ENCODE data around the gene CHTOP. TPM values are rescaled to one million over a fixed set of nuclear protein-coding genes. Genes with fewer than 3 reads are reported as not detected.
"Not testable (repeated sequence)": the region's sequence is repeated elsewhere in the genome, so short reads cannot be mapped to it uniquely, and the experiment has no call there.

CHTOP gene, protein sequence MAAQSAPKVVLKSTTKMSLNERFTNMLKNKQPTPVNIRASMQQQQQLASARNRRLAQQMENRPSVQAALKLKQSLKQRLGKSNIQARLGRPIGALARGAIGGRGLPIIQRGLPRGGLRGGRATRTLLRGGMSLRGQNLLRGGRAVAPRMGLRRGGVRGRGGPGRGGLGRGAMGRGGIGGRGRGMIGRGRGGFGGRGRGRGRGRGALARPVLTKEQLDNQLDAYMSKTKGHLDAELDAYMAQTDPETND
- total RNA-seq: 20.7 and 23.1 TPM in 2 replicates

DNA sequence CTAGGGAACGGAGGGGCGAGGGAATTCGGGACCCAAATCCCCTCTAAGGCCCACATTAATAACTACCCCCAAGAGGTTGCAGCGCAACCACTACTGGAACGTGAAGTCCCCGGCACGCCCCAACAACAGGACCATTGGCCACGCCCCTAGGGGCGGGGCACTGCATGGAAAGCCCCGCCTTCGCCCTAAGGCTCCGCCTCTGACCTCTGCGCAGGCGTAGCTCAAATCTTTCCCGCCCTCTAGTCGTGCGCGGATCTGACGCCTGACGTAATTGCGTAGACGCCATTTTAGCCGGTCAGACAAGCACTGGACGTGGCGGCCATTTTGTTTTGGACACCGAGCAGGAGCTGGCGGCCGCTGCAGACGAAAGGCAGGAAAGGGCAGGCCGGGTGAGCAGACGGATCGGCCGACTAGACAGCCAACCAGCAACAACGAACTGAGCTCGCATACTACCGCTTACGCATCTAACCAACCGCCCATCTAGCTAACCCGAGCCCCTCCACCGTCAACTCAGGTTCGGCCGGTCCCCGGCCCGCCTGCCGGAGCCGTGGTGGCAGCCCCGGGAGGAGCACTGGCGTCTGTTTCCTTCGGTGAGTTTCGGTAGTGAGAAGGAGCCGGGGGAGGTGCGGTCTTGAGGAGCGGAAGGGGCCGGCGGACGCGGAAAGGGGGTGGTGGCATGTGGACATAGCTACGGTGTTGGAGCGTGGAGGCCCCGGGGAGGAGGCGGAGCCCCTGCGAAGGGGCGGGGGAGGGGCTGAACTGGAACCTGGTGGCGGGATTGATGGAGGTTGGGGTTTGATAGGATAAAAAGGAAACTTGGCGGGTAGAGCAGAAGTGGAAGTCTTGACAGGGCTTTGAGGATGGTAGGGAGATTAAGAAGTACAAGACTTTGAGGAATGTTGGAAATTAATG, at the start of gene CHTOP:
CHTOP (plus strand) TSS at position 313 of the 912 bp plus-strand sequence. CDS start 2,523 bp downstream, outside the sequence.
- peak; percentile 99 for DNase-seq (ENCODE audit: low read depth in 2 of 2)

- DNase-seq (ENCODE audit: low read depth in 2 of 2): no peak
These were observed 48.9 kb upstream of the CHTOP start for GRCh38 chr1:153585006-153585405.

DNA sequence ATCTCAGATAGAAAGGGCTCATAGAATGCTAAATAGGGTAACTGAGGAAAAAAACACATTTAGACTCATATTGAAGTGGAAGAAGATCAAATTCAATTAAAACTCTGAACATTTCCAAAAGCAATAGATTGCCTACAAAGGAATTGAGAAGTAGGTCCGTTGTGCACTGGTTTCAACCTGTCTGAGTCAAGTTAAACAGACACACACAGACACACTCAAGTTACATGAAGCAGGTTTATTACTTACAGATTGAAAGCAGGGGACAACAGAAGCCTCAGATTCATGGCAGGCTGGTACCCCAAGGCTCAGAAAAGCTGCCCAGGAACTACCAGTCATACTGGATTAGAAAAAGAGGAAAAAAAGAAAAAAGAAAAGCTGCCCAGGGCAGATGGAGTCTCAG, 47.5 kb upstream of the CHTOP start:
- no peak for DNase-seq (ENCODE audit: low read depth in 2 of 2)

- DNase-seq (ENCODE audit: low read depth in 2 of 2): peak in 1 of 2 donors; percentile 18
These were observed 46.6 kb upstream of the CHTOP start for GRCh38 chr1:153587314-153587713.

DNA sequence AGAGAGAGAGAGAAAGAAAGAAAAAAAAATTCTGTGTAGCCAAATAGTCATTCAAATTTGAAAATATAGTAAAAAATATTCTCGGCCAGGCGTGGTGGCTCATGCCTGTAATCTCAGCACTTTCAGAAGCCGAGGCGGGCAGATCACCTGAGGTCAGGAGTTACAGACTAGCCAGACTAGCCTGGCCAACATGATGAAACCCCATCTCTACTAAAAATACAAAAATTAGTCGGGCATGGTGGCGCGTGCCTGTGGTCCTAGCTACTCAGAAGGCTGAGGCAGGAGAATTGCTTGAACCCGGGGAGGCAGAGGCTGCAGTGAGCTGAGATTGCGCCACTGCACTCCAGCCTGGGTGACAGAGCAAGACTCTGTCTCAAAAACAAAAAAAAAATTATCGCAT, 45.8 kb upstream of the CHTOP start:
- not testable (repeated sequence) for DNase-seq (ENCODE audit: low read depth in 2 of 2)

DNA sequence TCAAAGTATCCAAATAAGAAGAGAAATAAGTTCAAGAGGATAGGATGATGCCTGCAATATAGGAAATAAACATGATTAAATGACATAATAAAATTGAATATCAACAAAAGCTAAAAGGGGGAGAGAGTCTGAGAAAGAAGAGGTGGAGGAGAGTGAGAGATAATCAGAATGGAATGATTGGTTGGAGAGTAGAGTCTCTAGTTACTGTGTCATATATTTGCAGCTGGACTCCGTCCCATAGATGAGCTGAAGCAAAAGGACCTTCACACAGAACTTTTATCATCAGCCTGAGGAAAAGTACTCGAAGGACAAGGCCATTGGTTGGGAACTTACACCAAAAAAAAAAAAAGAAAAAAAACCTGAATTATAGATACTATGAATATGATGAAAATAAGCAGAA, 45.4 kb upstream of the CHTOP start:
- DNase-seq (ENCODE audit: low read depth in 2 of 2): no peak

DNA sequence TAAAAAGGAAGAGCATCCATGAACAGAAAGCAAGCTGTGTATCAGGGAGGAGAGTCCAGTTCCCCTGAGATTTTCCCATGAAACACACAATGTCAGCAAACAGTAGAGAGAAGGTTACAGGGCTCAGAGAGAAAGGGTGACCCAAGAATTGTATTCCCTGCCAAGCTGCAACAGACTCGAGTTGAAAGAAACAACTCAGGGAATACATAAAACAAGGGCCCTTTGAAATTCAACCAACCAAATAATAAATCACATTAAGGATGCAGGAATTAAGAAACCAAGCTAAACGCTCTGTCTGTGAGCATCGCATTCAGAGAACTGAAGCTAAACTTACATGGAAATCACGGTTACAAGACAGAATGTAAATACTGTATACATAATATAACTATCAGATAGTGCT, 41.1 kb upstream of the CHTOP start:
- DNase-seq (ENCODE audit: low read depth in 2 of 2): no peak

DNA sequence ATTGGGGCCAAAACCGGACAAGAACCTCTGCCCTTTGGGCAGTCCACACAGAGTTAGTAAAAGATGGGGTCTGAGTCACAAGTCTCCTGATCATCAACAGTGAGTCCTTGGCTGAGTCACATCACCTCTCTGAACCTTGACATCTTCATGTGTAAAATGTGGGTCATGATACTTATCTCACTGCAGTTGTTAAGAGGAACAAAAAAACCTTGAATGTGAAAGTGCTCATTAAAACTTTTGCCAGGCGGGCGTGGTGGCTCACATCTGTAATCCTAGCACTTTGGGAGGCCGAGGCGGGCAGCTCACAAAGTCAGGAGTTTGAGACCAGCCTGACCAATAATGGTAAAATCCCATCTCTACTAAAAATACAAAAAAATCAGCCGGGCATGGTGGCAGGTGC, 36.7 kb upstream of the CHTOP start:
- peak in 1 of 2 donors; percentile 52 for DNase-seq (ENCODE audit: low read depth in 2 of 2)

DNA sequence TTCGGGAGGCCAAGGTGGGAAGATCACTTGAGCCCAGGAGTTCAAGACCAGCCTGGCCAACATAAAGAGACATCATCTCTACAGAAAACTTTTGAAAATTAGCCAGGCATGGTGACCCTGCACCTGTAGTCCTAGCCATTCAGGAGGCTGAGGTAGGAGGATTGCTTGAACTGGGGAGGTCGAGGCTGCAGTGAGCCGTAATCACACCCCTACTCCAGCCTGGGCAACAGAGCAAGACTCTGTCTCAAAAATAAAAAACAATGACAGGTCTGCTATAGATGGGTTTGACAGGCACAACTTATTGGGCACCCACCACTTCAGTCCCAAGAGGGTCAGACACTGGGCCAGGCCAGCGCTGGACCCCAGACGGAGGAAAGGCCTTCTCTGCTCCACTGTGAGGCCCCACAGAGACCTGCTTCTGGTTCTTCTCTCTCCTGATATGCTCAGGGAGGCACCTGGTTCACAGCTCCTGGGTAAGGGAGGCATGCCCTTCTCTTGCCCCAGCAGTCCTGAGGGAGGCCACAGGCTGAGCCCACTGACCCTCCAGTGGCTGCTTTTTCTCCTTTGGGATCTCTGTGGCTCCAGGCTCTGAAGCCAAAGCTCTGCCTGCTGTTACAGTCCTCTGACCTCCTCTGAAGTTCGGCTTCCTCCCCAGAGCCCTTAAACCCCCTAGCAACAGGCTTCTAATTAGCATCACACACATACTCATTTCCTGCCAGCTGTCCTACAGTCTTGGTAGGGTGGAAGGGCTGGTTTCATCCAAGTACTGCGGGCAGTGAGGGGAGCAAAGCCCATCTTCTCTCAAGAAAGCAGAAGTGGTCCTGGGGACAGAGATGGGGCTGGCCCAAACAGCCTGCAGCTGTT, 35.3 kb upstream of the CHTOP start:
- peak in 1 of 2 donors; percentile 84 for DNase-seq (ENCODE audit: low read depth in 2 of 2)

DNA sequence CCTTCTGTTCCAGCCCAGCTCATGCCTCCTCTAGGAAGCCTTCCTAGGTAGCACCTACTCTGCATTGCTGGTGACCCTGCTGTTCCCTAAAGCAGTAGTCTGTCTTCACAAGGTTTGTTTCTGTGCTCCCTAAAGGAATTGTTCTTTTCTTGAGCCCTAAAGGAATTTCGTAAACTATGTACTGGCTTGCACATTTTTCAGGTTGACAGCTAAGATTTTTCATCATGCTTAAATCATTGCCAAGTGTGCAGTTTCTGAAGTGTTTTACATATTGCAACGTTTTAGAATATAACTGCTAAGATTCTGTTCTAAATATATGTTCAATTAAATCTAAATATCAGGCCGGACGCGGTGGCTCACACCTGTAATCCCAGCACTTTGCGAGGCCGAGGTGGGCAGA, 34.0 kb upstream of the CHTOP start:
- DNase-seq (ENCODE audit: low read depth in 2 of 2): no peak

GRCh38 chr1:153602749-153603148, 31.1 kb upstream of the CHTOP start:
- no peak for DNase-seq (ENCODE audit: low read depth in 2 of 2)

- no peak for DNase-seq (ENCODE audit: low read depth in 2 of 2)
These were observed 27.7 kb upstream of the CHTOP start for GRCh38 chr1:153606194-153606593.

DNA sequence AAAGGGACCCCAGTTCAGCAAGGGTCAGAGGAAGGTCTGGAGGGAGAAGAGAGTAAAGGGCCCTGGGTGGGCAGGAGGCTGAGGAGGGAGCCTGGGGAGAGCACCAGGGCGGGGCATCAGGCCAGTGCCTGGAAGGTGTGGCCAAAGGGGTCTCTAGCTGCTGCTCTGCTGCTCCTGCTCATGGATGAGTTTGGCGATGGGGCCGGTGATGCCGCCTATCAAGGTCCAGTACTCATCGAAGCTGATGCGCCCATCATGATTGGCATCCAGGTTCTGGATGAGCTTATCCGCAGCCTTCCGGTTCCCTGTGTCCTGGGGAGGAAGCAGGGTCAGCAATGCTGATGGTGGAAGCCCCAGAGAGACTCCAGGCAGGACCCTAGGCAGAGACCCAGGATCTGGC, 26.5 kb upstream of the CHTOP start:
- no peak for DNase-seq (ENCODE audit: low read depth in 2 of 2)

GRCh38 chr1:153608089-153608682, 25.7 kb upstream of the CHTOP start:
- peak in 1 of 2 donors; percentile 73 for DNase-seq (ENCODE audit: low read depth in 2 of 2)

DNA sequence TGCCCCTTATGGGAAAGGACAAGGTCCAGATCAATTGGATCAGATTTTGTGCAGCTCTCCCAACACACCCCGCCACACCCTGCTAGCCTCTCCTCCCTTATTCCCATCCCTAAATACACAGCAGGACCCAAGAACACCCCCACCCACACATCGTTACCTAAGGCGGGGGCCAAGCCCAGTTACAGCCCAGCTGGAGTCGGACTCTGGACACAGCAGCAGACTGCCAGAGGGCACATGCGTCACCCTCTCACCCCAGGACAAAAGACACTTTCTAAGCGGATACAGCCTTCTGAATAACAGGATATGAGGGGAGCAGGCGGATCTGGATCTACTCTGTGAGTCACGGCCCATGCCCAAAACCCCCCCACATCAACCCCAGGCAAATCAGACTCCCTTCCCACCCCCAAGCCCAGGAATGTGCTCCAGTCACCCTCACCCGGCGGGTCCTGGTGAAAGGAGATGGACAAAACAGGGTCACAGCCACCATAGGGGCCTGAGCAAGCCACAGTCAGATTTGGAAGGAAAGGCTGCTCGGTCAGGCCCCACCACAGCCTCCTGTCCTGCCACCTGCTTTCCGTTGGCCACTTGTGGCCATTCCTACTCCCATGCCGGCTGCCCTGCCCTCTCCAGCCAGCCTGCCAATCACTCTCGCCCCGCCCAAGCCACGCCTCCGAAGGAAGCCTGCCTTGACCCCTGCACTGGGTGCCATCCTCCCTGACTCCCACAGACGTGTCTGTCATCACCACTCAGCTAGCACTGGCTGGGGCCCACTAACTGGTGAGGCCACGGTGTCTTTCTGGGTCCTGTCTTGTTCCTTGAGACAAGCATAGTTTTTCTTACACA, 24.9 kb upstream of the CHTOP start:
- DNase-seq (ENCODE audit: low read depth in 2 of 2): peak; percentile 98 to 99

DNA sequence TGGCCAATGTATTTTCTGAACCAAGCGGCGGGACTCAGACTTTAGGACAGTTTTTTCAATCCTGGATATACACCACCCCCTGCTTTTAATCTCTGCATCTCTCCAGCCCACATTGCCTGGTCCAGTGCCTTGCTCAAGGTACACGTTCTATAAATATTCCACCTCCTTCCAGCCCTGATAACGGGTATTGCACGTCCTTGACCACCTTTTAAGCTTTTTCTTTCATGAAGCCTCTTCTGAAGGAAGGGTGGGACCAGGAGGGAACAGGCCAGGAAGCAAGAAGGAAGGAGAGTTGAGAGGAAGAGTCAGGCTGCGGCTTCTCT, 24.3 kb upstream of the CHTOP start:
- peak in 1 of 2 donors; percentile 24 for DNase-seq (ENCODE audit: low read depth in 2 of 2)

DNA sequence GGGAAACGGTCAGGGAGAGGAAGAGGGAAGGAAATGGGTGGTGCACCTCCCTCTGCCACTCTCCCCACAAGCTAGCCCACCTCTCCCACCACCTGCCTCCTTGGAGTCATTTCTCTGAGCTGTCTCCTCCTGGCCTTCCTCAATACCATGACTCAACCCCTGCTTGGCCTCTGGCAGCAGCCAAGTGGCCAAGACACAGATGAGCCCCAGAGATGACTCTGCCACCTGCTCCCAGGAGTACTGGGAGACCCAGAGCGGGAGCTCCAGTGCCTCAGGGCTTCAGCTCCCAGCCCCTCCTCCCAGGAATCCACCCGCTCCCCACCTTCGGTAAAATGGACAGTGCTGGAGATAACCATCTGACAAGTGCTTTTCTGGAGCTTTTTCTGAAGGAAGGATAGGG, 23.5 kb upstream of the CHTOP start:
- peak in 1 of 2 donors; percentile 52 for DNase-seq (ENCODE audit: low read depth in 2 of 2)

GRCh38 chr1:153610811-153611301, 23.0 kb upstream of the CHTOP start:
- DNase-seq (ENCODE audit: low read depth in 2 of 2): no peak

- DNase-seq (ENCODE audit: low read depth in 2 of 2): no peak
These were observed 22.5 kb upstream of the CHTOP start for GRCh38 chr1:153611356-153611755.

DNA sequence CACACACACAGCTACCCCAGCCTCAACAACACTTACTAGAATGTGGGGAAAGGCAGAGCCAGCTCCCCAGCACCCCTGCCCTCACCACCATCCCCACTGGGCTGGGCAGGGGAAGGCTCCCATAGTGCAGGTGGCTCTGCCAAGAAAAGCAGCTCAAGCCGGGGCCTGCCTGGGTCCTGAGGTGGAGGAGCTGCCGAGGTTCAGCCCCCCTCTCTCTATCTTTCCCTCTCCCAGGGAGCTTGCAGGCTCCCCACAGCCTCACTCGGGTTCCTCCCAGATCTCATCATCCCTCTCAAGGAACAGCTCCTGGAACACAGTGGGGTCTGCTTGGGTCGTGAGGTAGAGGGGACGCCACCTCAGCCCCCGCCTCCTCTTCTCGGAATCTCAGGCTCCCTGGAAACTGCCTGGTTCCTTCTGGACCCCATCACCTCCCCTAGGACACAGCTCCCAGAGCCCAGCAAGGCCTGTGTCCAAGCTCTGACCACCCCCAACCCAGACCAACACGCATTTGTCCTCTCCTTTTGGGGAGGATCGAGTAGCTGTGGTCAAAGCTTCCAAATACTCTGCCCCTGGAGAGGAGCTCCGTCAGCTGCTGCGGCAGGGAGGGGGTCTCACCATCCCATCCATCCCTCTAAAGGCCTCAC, 21.6 kb upstream of the CHTOP start:
- DNase-seq (ENCODE audit: low read depth in 2 of 2): no peak

All from dermis microvascular lymphatic vessel endothelial cell (primary cell).